Measurements from ENCODE around the gene ATAD1. TPM values are rescaled to one million over a fixed set of nuclear protein-coding genes. Genes with fewer than 3 reads are reported as not detected.
A peak's percentile ranks its signal among the peaks of the same experiment; 100 is the strongest.

Gene ATAD1
- total RNA-seq, 1 experiment from 2014 or later = 26.3 TPM

GRCh38 chr10:87863053-87863943 is 45.3 kb upstream of the ATAD1 start, which contains the start of the genes KLLN and PTEN:
TSS of gene KLLN (minus strand) at chr10:87863533. CDS start at chr10:87862487, 1,046 bp downstream.
TSS of gene PTEN (plus strand) at chr10:87863625. CDS start at chr10:87864470, 845 bp downstream.
- Histone ChIP-seq H4K20me1 (ENCODE audit: insufficient read depth) (peaks cover 26% of the 10 kb centered on the region), H3K4me2 (peak within 1 kb of the TSS; percentile 95), H3K27ac (peak within 1 kb of the TSS; percentile 77), H3K9me2 (ENCODE audit: insufficient read depth) (no peaks in the 10 kb centered on the region), H3K79me2 (ENCODE audit: low read depth) (peaks cover 42% of the 10 kb centered on the region), H3K36me3 (ENCODE audit: low read depth) (no peaks in the 10 kb centered on the region), H3K9me3 (ENCODE audit: insufficient read depth, low read depth) (no peaks in the 10 kb centered on the region), H3F3A (ENCODE audit: insufficient read depth, low read depth) (peaks cover 14% of the 10 kb centered on the region), H2AFZ (peak within 1 kb of the TSS; percentile 89), H3K4me1 (replicated peaks; ENCODE audit: insufficient read depth) (peaks cover 27% of the 10 kb centered on the region), H3K4me3 (peak within 1 kb of the TSS; percentile 98), H3K27me3 (ENCODE audit: insufficient read depth, low read depth) (no peaks in the 10 kb centered on the region)
- peak; percentile 59 to 78 for DNase-seq
- TF ChIP-seq, protein P1, sequence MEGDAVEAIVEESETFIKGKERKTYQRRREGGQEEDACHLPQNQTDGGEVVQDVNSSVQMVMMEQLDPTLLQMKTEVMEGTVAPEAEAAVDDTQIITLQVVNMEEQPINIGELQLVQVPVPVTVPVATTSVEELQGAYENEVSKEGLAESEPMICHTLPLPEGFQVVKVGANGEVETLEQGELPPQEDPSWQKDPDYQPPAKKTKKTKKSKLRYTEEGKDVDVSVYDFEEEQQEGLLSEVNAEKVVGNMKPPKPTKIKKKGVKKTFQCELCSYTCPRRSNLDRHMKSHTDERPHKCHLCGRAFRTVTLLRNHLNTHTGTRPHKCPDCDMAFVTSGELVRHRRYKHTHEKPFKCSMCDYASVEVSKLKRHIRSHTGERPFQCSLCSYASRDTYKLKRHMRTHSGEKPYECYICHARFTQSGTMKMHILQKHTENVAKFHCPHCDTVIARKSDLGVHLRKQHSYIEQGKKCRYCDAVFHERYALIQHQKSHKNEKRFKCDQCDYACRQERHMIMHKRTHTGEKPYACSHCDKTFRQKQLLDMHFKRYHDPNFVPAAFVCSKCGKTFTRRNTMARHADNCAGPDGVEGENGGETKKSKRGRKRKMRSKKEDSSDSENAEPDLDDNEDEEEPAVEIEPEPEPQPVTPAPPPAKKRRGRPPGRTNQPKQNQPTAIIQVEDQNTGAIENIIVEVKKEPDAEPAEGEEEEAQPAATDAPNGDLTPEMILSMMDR (conservative IDR thresholded peaks at IDR 0.05) = no peak
- TF ChIP-seq EZH2 (IDR thresholded peaks at IDR 0.05; ENCODE audit: low read depth) = no peak
- CTCF ChIA-PET = interaction anchor here (0.7 to 1.9 kb wide), 2 partner anchors 526 to 694 kb away, joined by 3 to 6 read pairs; no protein-coding TSS in a partner anchor
- no TSS peak for BruUV-seq (replicated peaks)
- intact Hi-C loops (cut with micrococcal nuclease; ENCODE audit: unreplicated experiment) = loop anchor here (2.0 to 10.0 kb wide), 7 partner anchors 16 to 690 kb away; partner anchors contain the start of gene ATAD1
- POLR2A ChIA-PET (ENCODE audit: unreplicated experiment) = interaction anchor here (0.5 to 0.7 kb wide), 3 partner anchors 293 to 772 kb away, joined by 3 to 6 read pairs (median 4); no protein-coding TSS in a partner anchor

GRCh38 chr10:87862679-87863052 is 44.6 kb upstream of the ATAD1 start:
- H3K27ac ChIP-seq = peak overlapping the region; percentile 77
- H3K79me2 ChIP-seq (ENCODE audit: low read depth) = peaks cover 36% of the 10 kb centered on the region
- no peak for DNase-seq
- H3K9me2 ChIP-seq (ENCODE audit: insufficient read depth) = no peaks in the 10 kb centered on the region
- H3F3A ChIP-seq (ENCODE audit: insufficient read depth, low read depth) = peaks cover 14% of the 10 kb centered on the region
- intact Hi-C loops (cut with micrococcal nuclease; ENCODE audit: unreplicated experiment) = loop anchor here (1.0 to 10.0 kb wide), 8 partner anchors 16 to 690 kb away; partner anchors contain the start of gene ATAD1
- H4K20me1 ChIP-seq (ENCODE audit: insufficient read depth) = peaks cover 23% of the 10 kb centered on the region
- peak overlapping the region; percentile 89 for H2AFZ ChIP-seq
- peak overlapping the region; percentile 86 for H3K4me2 ChIP-seq
- H3K9me3 ChIP-seq (ENCODE audit: insufficient read depth, low read depth) = no peaks in the 10 kb centered on the region
- H3K36me3 ChIP-seq (ENCODE audit: low read depth) = no peaks in the 10 kb centered on the region
- no TSS peak for BruUV-seq (replicated peaks)
- H3K4me1 ChIP-seq (replicated peaks; ENCODE audit: insufficient read depth) = peaks cover 20% of the 10 kb centered on the region
- ChIA-PET POLR2A (ENCODE audit: unreplicated experiment) (interaction anchor here (0.7 kb wide), 2 partner anchors 294 to 771 kb away, joined by 3 to 6 read pairs; no protein-coding TSS in a partner anchor), CTCF (interaction anchor here (0.7 to 1.9 kb wide), 2 partner anchors 527 to 695 kb away, joined by 3 to 6 read pairs; no protein-coding TSS in a partner anchor)
- TF ChIP-seq, protein P1 (conservative IDR thresholded peaks at IDR 0.05) = no peak
- no peak for TF ChIP-seq EZH2 (IDR thresholded peaks at IDR 0.05; ENCODE audit: low read depth)
- peak overlapping the region; percentile 98 for H3K4me3 ChIP-seq
- H3K27me3 ChIP-seq (ENCODE audit: insufficient read depth, low read depth) = no peaks in the 10 kb centered on the region

DNA sequence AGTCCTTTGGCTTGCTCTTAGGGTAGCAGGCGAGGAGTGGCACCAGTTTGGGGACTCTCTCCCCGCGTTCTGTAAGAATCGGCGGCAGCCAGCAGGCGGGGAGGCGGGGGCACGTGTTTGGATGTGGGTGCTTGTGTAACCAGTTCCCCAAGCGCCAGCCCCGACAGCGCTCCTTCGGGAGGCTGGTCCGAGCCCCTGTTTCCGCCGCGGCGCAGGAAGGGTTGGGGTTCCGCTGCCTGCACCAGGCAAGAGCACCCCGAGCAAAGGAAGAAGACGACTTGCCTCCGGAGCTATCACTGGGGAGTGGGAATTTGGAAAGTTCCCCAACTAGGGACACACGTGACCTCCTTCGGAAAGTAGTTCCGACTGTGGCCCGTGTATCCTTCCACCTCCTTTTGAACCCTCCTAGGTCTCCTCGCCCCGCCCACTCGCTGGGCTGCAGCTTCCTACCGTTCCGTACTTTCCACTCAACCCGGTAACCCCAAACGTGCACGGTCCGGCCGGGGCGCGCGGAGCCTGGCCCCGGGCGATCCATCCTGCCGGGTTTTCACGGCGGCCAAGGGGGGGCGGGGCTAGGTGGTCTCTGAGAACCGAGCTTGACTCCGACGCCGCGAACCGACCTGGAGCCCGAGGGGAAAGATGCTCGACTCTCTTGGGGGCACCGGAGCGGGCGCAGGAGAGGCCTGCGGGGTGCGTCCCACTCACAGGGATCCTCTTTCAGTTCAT is 44.1 kb upstream of the ATAD1 start:
- peaks cover 14% of the 10 kb centered on the region for H3F3A ChIP-seq (ENCODE audit: insufficient read depth, low read depth)
- TF ChIP-seq, protein P1 (conservative IDR thresholded peaks at IDR 0.05) = no peak
- no peak for TF ChIP-seq EZH2 (IDR thresholded peaks at IDR 0.05; ENCODE audit: low read depth)
- intact Hi-C loops (cut with micrococcal nuclease; ENCODE audit: unreplicated experiment) = loop anchor here (1.0 to 10.0 kb wide), 9 partner anchors 15 to 691 kb away; partner anchors contain the start of gene ATAD1
- CTCF ChIA-PET = interaction anchor here (1.9 kb wide), 1 partner anchor 527 kb away, joined by 6 read pairs; no protein-coding TSS in a partner anchor
- H3K36me3 ChIP-seq (ENCODE audit: low read depth) = no peaks in the 10 kb centered on the region
- peaks cover 17% of the 10 kb centered on the region for H4K20me1 ChIP-seq (ENCODE audit: insufficient read depth)
- H3K79me2 ChIP-seq (ENCODE audit: low read depth) = peaks cover 30% of the 10 kb centered on the region
- H3K9me3 ChIP-seq (ENCODE audit: insufficient read depth, low read depth) = no peaks in the 10 kb centered on the region
- H2AFZ ChIP-seq = peak overlapping the region; percentile 89
- peak overlapping the region; percentile 98 for H3K4me3 ChIP-seq
- H3K4me1 ChIP-seq (replicated peaks; ENCODE audit: insufficient read depth) = peaks cover 15% of the 10 kb centered on the region
- H3K27me3 ChIP-seq (ENCODE audit: insufficient read depth, low read depth) = no peaks in the 10 kb centered on the region
- no TSS peak for BruUV-seq (replicated peaks)
- H3K4me2 ChIP-seq = peak overlapping the region; percentile 86
- H3K27ac ChIP-seq = peak overlapping the region; percentile 77
- POLR2A ChIA-PET (ENCODE audit: unreplicated experiment) = interaction anchor here (0.6 to 0.8 kb wide), 4 partner anchors 17 to 455 kb away, joined by 4 to 19 read pairs (median 6); no protein-coding TSS in a partner anchor
- peak; percentile 82 to 88 for DNase-seq
- H3K9me2 ChIP-seq (ENCODE audit: insufficient read depth) = no peaks in the 10 kb centered on the region
